A673 (cell line): ENCODE results near the gene CPA1. TPM values are rescaled to one million over a fixed set of nuclear protein-coding genes. Genes with fewer than 3 reads are reported as not detected.

Source experiments
- BruUV-seq: library from RNA; stranded (reverse); fragments of 400-500 nt; replicated peaks from 2 replicates; lab custom pipeline; 2021; lab: Mats Ljungman, UMichigan
- CTCF ChIA-PET: fragments of 300-600 bp; sonication (Branson Sonifier 250); formaldehyde crosslinking; loops from one replicate; lab custom pipeline; 2022; ENCODE audit warnings: antibody characterized with exemption; lab: Charles Lee
- POLR2A ChIA-PET: fragments of 300-600 bp; sonication (Branson Sonifier 250); formaldehyde crosslinking; loops from one replicate; lab custom pipeline; 2022; ENCODE audit warnings: antibody characterized with exemption; ENCODE audit not compliant: low non-redundant PET; lab: Charles Lee
- DNase-seq: peaks from one replicate; pipeline ENCODE4 v3.0.0-alpha.2; 2015; ENCODE audit warnings: low spot score
- H3K27ac ChIP-seq: fragments of 200-600 bp; sonication (generic); 2 replicates; pipeline ENCODE4 v1.5.1; 2016; ENCODE audit warnings: mixed run types, low read depth, mild to moderate bottlenecking, mixed read lengths, antibody characterized with exemption, low read length; ENCODE audit not compliant: poor library complexity, severe bottlenecking
- H3K27me3 ChIP-seq: fragments of 200-600 bp; sonication (generic); replicated peaks from 2 replicates; pipeline ENCODE4 v1.6.1; 2017; ENCODE audit warnings: mixed run types, low read depth, mild to moderate bottlenecking, mixed read lengths, antibody characterized with exemption, low read length; ENCODE audit not compliant: insufficient read depth, poor library complexity
- H3K36me3 ChIP-seq: fragments of 200-600 bp; sonication (generic); 2 replicates; pipeline ENCODE4 v1.6.1; 2016; ENCODE audit warnings: mixed run types, mild to moderate bottlenecking, mixed read lengths, antibody characterized with exemption, low read length; ENCODE audit not compliant: insufficient read depth, poor library complexity, severe bottlenecking
- H3K4me1 ChIP-seq: fragments of 200-600 bp; sonication (generic); 2 replicates; pipeline ENCODE4 v1.6.1; 2017; ENCODE audit warnings: mixed run types, mild to moderate bottlenecking, mixed read lengths, antibody characterized with exemption, low read length; ENCODE audit not compliant: insufficient read depth, poor library complexity, severe bottlenecking
- H3K4me3 ChIP-seq: fragments of 200-600 bp; sonication (generic); 2 replicates; pipeline ENCODE4 v1.5.1; 2016; ENCODE audit warnings: low read depth, mixed run types, mild to moderate bottlenecking, mixed read lengths, low read length; ENCODE audit not compliant: poor library complexity, severe bottlenecking
- H3K9me3 ChIP-seq: fragments of 200-600 bp; sonication (generic); 2 replicates; pipeline ENCODE4 v1.6.1; 2016; ENCODE audit warnings: mixed run types, low read depth, mild to moderate bottlenecking, mixed read lengths, antibody characterized with exemption, low read length; ENCODE audit not compliant: poor library complexity, severe bottlenecking
- CTCF ChIP-seq: fragments of 300-800, 200-600 bp; sonication (generic); conservative IDR thresholded peaks from 2 replicates; pipeline ENCODE4 v1.5.1; 2017; ENCODE audit warnings: low read depth, mild to moderate bottlenecking, antibody characterized with exemption, low read length, moderate library complexity, mixed read lengths
- EZH2 ChIP-seq: fragments of 200-600 bp; sonication (generic); IDR thresholded peaks from 2 replicates; pipeline ENCODE4 v1.6.1; 2017; ENCODE audit warnings: borderline replicate concordance, low read depth, mild to moderate bottlenecking, mixed read lengths, antibody characterized with exemption, low read length; ENCODE audit not compliant: poor library complexity, severe bottlenecking
- intact Hi-C: fragments of 100-400 bp; cut with micrococcal nuclease; formaldehyde crosslinking; loops from one replicate; pipeline ENCODE4 v1.10.0; 2022; ENCODE audit not compliant: unreplicated experiment
- total RNA-seq: library from RNA; stranded (reverse); gene quantifications from 2 replicates; pipeline ENCODE4 v1.2.3, GENCODE V29; 2021

The CPA1 gene
- total RNA-seq, 1 experiment from 2014 or later: not detected

GRCh38 chr7:130419658-130420057 is 39.4 kb downstream of the CPA1 start:
- intact Hi-C loops: no loop called here
- no peaks in the 10 kb centered on the region for H3K9me3 ChIP-seq
- H3K4me1 ChIP-seq: peaks cover 15% of the 10 kb centered on the region
- H3K27me3 ChIP-seq: no peaks in the 10 kb centered on the region
- CTCF ChIA-PET: no interaction called here
- POLR2A ChIA-PET: no interaction called here
- BruUV-seq: no TSS peak
- no peaks in the 10 kb centered on the region for H3K36me3 ChIP-seq
- TF ChIP-seq CTCF: no peak
- TF ChIP-seq EZH2: no peak
- no peak for DNase-seq
- no peak overlapping the region for H3K27ac ChIP-seq
- no peak overlapping the region for H3K4me3 ChIP-seq

GRCh38 chr7:130420943-130421578 is 40.8 kb downstream of the CPA1 start:
- Histone ChIP-seq H3K4me3 (no peak overlapping the region), H3K27ac (peak overlapping the region; percentile 17), H3K27me3 (no peaks in the 10 kb centered on the region), H3K4me1 (peaks cover 15% of the 10 kb centered on the region), H3K36me3 (no peaks in the 10 kb centered on the region), H3K9me3 (no peaks in the 10 kb centered on the region)
- TF ChIP-seq CTCF (no peak), EZH2 (no peak)
- no peak for DNase-seq
- intact Hi-C loops: no loop called here
- no TSS peak for BruUV-seq
- CTCF ChIA-PET: no interaction called here
- POLR2A ChIA-PET: no interaction called here

- POLR2A ChIA-PET: no interaction called here
- H3K4me3 ChIP-seq: no peak overlapping the region
- H3K27ac ChIP-seq: peak overlapping the region; percentile 61
- intact Hi-C loops: no loop called here
- H3K36me3 ChIP-seq: no peaks in the 10 kb centered on the region
- H3K4me1 ChIP-seq: peaks cover 15% of the 10 kb centered on the region
- CTCF ChIA-PET: no interaction called here
- no peaks in the 10 kb centered on the region for H3K9me3 ChIP-seq
- TF ChIP-seq EZH2 (no peak), CTCF (no peak)
- no TSS peak for BruUV-seq
- peak; percentile 52 for DNase-seq
- no peaks in the 10 kb centered on the region for H3K27me3 ChIP-seq
Observed at GRCh38 chr7:130421684-130422083, 41.4 kb downstream of the CPA1 start.
